ENCODE results near the gene CEL.

GRCh38 chr9:133050142-133050541, 11.6 kb upstream of the CEL start:
- TF ChIP-seq, protein P1, sequence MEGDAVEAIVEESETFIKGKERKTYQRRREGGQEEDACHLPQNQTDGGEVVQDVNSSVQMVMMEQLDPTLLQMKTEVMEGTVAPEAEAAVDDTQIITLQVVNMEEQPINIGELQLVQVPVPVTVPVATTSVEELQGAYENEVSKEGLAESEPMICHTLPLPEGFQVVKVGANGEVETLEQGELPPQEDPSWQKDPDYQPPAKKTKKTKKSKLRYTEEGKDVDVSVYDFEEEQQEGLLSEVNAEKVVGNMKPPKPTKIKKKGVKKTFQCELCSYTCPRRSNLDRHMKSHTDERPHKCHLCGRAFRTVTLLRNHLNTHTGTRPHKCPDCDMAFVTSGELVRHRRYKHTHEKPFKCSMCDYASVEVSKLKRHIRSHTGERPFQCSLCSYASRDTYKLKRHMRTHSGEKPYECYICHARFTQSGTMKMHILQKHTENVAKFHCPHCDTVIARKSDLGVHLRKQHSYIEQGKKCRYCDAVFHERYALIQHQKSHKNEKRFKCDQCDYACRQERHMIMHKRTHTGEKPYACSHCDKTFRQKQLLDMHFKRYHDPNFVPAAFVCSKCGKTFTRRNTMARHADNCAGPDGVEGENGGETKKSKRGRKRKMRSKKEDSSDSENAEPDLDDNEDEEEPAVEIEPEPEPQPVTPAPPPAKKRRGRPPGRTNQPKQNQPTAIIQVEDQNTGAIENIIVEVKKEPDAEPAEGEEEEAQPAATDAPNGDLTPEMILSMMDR (IDR thresholded peaks at IDR 0.05; ENCODE audit: low read depth, low read length): no peak
- TF ChIP-seq EZH2phosphoT487 (IDR thresholded peaks at IDR 0.05; ENCODE audit: low read depth): no peak
